Left renal pelvis (tissue), 4 donors: ENCODE results near the gene TFR2. TPM values are rescaled to one million over a fixed set of nuclear protein-coding genes. Genes with fewer than 3 reads are reported as not detected.

ENCODE experiments used
- DNase-seq, 4 donors: peaks; one replicate each; pipeline ENCODE4 v3.0.0-alpha.2; 2013; ENCODE audit warnings: low read depth in 4 of 4, low spot score in 3 of 4
- polyA plus RNA-seq, 4 donors: library from polyadenylated mRNA; unstranded; fragments of 120-200 nt; gene quantifications; one replicate each; pipeline ENCODE4 v1.2.1, GENCODE V29; 2013; ENCODE audit not compliant: insufficient read length in 4 of 4

Gene TFR2
- polyA plus RNA-seq, 4 donors, result 0.64 to 3.5 (median 1.3) TPM

GRCh38 chr7:100655908-100656674 is 14.7 kb upstream of the TFR2 start, which contains the start of gene ACTL6B:
TSS of gene ACTL6B (minus strand) at chr7:100656448. CDS start at chr7:100656354, 94 bp downstream.
- peak in 1 of 4 donors; percentile 8 for DNase-seq

DNA sequence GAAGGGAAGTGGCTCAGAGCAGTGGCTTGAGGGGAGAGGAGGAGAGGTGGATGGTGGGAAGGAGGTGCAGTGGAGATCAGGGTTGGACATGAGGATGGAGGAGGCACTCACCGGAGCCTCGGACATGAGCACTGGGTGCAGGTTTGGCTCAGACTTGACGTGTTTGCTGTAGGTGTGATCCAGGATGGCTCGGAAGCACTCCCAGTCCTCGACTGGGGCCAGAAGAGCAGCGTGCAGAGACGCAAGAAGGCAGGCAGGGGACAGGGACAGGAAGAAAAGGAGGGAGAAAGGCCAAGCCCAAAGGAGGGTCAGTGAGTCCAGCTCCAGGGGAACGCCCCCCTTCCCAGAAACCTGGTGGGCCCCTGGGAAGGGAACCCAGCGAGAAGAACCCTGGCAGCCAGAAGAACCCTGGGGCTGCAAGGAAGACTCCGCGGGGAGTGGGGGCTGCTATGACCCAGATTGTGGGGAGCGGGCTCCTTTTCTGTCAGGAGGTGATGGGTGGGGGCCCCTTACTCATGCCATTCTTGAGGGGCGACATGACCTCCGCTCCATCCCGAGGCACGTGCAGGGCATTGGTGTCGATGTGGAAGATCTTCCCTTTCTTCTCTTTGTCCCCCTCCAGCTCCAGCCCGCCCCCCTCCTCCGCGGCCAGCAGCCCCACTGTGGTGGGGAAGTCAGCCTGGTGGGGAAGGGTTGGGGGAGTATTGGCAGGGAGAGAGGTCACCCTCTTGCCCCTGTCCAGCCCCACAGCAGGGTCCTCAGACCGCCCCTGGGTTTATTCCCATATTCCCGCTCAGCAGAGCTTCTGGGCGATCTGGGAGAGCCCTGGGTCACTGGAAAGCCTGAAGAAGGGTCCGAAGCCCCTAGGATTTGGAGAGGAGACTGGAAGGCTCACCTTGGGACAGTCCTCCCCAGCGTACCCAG is 13.8 kb upstream of the TFR2 start:
- DNase-seq, result no peak

- no peak for DNase-seq
These were observed 8.6 kb upstream of the TFR2 start for GRCh38 chr7:100649826-100650565.

- no peak for DNase-seq
These were observed 1.2 kb upstream of the TFR2 start for GRCh38 chr7:100642534-100642907.

GRCh38 chr7:100641860-100642533 is 645 bp upstream of the TFR2 start:
- DNase-seq, result no peak

DNA sequence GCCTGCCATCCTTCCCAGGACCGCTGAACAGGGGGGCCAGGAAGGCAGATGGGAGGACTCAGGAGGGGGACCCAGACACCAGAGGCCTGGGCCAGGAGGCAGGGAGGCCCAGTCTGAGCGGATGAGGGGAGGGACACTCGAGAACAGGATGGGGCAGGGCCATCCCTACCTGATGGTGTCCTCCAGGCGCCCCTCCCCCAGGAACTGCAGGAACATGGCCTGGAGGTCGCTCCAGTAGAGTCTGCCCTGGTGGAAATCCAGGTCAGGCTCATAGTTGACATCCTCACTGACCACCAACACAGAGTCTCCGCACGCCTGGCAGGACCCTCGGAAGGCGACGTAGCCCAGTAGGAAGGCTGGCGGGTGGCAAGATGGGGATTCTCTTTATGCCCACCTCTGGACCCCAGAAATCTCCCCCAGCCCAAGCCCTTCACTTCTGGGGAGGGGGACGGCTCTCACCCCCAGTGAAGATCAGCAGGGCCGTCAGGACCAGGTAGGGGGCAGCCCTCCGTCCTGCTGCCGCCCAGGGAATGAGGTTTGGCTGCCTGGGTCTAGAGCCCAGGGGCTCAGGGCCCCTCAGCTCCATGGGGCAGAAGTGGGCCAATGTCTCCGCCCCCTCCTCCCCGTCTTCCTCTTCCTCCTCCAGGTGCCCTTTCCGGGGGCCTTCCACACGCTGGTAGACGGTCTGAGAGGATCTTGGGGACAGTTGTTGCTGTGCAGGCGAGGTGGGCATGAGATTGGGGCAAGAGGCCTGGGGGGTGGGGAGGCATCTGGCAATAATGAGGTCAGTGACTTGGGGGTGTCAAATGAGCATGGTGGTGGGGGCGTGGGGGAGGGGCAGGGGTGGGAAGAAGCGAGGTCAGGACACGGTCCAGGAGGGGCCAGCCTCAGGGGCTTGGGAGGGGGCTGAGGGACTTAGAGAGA is 573 bp downstream of the TFR2 start:
- DNase-seq, result no peak

DNA sequence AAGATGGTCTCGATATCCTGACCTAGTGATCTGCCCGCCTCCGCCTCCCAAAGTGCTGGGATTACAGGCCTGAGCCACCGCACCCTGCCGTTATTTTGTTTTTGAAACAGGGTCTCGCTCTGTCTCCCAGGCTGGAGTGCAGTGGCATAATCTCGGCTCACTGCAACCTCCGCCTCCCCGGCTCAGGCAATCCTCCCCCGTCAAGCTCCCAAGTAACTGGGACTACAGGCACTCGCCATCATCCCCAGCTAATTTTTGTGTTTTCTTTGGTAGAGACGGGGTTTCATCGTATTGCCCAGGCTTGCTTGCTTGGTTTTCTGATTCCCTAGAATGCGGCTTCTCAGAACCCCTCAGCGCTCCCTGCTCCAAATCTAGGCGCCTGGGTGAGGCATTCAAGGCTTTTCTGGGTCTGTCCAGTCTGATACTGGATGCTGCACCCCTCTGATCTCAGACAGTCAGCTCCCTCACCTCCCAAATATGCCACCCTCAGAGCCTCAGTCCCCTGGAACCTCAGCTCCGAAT is 1.3 kb downstream of the TFR2 start:
- no peak for DNase-seq

DNA sequence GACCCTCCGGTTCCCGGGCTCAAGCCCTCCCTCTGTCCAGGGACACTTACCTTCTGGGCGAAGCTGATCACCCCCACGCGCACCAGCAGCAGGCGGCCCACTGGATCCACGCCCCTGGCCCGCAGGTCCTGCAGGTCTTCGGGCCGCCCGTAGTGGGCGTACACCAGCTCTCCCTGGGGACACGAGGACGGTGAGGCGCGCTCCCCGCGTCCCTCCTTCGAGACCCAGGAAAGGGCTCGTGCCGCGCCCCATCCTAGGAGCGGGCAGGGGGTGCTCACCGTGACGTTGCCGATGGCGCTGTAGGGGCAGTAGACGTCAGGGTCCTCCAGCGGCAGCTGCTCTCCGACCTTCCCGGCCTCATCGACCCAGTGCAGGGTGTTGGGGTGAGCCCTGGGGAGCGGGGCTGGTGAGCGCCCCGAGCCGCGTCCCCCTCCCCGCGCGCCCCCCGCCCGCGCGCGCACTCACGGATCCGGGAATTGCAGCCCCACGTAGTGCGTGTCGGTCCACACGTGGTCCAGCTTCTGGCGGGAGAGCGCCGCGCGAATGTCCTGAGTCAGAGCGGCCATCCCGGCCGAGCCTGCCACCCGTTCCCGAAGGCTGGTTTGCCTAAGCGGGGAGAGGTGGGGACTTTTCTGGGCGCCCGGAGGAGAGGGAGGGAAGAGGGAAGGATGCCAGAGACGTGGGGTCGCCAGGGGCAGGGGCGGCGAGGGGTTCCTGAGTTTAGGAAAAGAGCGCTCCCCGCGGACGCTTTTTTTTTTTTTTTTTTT is 8.2 kb downstream of the TFR2 start:
- DNase-seq, result no peak

DNA sequence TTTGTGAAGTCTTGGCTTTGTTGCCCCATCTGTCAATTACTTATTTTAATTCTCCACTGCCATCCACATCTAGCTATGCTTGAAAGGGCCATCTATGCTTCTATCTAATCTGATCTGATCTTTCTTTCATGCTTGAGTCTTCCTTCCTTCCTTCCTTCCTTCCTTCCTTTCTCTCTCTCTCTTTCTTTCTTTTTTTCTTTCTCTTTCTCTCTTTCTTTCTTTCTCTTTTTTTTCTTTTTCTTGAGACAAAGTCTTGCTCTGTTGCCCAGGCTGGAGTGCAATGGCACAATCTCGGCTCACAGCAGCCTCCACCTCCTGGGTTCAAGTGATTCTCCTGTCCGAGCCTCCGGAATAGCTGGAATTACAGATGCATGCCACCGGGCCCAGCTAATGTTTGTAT is 11.3 kb downstream of the TFR2 start:
- no peak for DNase-seq

GRCh38 chr7:100629117-100629716 is 12.1 kb downstream of the TFR2 start:
- no peak for DNase-seq

GRCh38 chr7:100627238-100627549 is 14.2 kb downstream of the TFR2 start:
- DNase-seq, result no peak

DNA sequence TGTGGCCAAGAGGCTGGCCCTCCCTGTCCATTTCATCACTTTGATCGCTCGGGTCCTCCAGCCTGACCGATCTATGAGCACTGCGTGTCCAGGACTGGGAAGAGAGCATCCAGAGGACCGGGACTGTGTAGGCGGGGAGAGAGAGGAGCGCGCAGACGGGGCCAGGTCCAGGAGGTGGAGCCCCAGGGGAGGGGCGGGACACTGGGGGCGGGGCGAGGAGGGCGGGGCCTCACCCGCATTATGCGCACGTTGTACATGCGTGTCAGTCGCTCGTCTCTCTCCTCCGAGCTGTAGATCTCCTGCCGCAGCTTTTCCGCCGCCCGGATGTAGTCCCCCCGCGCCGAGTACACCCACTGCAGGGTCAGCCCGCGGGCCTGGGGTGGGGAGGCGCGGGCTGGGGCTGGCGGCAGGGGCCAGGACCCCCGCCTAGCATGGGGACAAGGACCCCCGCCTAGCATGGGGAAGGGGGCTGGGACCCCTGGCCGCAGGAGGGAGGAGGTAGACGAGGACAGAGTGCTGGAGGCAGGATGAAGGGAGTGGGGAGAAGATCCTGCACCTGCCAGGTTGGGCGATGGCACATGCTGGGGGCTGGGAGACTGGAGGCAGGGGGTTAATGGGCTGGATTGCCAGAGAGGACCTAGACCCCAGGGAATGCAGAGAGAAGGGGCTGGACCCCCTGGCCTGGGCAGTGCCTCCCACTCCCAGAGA is 14.7 kb downstream of the TFR2 start:
- DNase-seq, result no peak

DNA sequence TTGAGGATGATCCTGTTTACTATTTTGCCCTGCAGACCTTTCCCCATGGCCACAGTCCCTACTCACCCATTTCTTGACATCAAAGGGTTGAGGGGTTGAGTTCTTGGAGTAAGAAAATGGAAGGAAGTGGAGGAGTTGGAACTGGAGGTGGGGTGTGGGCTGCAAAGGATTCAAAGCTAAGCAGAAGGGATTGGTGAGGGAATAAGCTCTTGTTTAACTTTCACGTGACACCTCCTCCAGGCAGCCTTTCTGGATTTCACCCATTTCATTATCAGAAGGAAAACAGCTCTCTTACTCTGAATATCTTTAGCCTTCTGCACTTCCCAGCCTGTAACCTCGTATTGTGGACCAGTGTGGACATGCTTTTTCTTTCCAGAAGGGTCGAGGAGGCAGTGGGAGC is 15.3 kb downstream of the TFR2 start:
- no peak for DNase-seq

DNA sequence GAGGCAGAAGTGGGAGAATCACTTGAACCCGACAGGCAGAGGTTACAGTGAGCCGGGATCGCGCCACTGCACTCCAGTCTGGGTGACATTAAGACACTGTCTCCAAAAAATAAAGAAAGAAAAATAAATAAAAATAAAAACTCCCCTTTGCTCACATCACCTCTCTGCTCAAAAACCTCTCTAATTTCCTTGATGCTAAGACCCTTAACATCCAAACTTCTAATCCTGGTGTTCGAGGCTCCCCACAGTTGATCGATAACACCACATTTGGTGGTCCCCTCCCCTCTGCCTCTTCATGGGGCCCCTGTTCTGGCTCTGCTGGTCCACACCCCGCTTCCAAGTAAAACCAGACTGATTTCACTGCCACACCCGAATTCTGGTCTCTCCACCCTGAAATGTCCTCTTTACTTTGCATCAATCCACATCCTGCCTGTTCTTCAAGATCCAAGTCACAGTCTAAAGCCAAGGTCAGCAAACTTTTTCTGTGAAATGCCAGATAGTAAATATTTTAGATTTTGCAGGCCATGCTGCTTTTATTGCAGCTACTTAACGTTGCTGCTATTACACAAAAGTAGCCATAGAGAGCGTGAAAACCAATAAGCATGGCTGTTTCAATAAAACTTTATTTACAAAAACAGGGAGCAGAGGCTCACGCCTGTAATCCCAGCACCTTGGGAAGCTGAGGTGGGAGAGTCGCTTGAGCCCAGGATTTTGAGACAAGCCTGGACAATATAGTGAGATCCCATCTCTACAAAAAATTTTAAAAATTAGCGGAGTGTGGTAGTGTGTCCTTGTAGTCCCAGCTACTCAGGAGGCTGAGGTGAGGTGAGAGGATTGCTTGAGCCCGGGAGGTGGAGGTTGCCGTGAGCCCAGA is 17.2 kb downstream of the TFR2 start:
- no peak for DNase-seq

GRCh38 chr7:100621554-100621953 is 19.8 kb downstream of the TFR2 start:
- DNase-seq, result no peak

DNA sequence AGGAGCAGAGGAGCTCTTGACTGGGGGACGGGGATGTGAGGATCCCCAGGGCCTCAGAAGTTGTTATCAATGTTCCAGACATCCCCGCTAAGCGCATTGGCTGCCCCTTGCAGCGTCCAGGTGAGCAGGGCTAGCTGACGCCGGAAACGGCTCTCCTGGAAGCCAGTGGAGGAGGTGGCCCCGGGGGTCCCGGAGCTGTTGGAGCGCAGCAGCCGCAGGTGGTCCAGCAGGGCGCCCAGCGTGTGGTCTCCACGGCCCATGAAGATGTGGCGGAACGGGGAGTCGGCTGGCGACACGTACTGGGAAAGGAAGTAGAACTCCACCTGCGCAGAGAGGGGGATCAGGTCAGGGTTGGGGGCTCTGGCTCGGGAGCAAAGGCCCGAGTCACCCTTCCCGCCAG is 20.5 kb downstream of the TFR2 start:
- no peak for DNase-seq

DNA sequence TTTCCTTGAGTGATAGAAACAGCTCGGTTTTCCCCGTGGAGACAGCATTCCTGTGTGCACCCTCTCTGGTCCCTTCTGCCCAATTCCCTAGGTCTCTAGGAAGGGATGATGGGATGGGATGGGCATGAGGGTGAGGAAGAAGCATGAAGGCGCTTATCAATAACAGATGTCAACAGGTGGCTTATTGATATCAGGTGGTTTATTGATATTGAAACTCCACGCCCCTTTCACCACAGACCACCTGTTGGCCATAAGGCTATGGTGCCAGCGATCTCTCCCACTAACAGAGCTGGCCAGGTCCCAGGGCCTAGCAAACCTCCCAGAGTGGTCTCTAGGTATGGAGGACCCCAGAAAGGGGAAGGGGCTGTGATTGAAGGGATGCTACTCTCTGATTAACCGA is 21.1 kb downstream of the TFR2 start:
- no peak for DNase-seq
